ENCODE results near the gene CAMK1D.
"Not testable (repeated sequence)": the region's sequence is repeated elsewhere in the genome, so short reads cannot be mapped to it uniquely, and the experiment has no call there.

Gene CAMK1D

DNA sequence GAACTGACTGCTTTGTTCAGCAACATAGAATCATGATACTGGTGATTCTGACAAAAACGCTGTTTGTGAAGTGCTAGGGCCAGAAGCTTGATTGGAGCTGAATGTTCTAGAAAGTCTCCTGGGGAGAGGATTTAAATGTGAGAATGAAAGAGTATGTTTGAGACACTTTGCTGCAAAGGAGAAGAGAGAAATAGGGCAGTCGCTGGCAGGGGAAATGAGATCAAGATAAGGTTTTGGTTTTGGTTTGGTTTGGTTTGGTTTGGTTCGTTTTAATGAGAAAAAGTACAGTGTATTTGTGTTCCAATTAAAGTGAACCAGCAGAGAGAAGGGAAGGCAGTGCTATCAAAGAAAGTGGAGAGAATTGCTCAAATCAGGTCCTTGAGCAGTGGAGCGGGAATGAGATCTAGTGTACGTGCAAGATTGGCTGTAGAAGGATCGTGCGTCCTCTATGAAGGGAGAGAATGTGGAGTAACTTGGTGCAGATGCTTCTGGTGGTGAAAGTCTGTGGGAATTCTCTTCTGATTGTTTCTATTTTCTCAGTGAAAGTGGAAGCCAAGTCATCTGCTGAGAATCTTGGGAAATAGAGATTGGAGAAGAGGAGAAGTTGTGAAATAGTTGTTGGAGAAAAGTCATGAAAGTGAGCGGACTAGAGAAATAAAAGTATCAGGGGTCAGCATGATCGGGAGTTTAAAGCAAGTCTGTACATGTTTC, 381.6 kb downstream of the CAMK1D start:
- no peak for DNase-seq

GRCh38 chr10:12733271-12733670, 383.9 kb downstream of the CAMK1D start:
- DNase-seq = no peak

GRCh38 chr10:12735843-12736462, 386.6 kb downstream of the CAMK1D start:
- DNase-seq = no peak

DNA sequence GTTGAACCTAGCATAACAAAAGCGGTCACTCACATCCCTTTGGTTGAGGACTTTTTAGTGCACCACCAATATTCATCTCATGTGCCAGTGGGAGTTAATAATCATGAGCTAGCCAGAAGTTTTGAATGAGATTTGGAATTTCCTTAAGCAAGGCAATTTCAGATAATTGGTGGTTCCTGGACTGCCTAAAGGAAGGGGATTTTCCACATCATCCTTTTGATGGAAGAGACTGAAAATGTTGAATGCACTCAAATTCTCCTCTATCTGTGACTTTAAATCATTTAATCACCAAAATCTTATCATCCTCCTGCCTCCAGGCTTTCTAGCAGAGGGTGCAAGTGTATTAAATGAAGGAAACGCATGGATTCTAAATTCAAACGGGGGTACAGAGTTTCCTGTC, 391.5 kb downstream of the CAMK1D start:
- DNase-seq = no peak

- DNase-seq = no peak
Measured at GRCh38 chr10:12741360-12741804, 392.0 kb downstream of the CAMK1D start.

GRCh38 chr10:12742771-12743170, 393.4 kb downstream of the CAMK1D start:
- no peak for DNase-seq

DNA sequence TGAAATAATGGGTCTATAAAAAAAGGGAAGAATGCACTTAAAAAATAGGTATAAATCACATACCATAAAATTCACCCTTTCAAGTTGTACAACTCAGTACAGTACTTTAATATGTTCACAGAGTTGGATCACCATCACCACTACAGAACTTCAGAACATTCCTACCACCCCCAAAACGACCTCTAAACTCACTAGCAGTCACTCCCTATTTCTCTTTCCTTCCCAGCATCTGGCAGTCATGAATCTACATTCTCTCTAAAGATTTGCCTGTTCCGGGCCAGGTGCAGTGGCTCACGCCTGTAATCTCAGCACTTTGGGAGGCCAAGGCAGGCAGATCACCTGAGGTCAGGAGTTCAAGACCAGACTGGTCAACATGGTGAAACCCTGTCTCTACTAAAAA, 394.1 kb downstream of the CAMK1D start:
- DNase-seq = not testable (repeated sequence)

DNA sequence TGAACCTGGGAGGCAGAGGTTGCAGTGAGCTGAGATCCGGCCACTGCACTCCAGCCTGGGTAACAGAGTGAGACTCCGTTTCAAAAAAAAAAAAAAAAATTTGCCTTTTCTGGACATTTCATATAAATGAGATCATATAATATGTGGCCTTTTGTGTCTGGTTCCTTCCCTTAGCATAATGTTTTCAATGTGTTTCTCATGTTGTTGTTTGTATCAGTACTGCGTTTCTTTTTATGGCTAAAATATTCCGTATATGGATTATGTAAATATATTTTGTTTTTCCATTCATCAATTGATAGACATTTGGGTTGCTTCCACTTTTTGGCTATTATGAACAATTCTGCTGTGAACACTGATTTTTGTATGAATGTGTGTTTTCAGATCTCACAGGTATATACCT, 394.6 kb downstream of the CAMK1D start:
- DNase-seq = no peak

DNA sequence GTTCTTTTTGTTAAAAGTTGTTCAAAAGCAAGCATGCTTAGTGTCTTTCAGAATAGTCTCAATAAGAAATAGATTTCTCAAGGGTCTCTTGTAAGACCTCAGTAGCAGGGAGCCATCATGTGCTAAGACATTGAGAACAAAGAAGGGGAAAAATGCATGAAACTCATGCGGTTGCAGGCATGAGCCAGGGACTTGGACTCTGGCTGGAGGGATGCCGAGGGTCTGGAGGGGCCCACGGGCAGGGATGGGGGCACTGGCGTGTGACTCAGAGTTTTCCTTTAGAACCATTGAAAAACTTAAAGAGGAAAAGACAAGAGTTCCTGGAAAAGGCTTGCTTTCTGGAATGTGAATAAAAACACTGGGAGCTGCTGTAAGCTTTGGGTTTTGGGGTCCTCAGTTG, 398.8 kb downstream of the CAMK1D start:
- DNase-seq = no peak

GRCh38 chr10:12749760-12750478, 400.6 kb downstream of the CAMK1D start:
- no peak for DNase-seq

GRCh38 chr10:12750526-12751201, 401.3 kb downstream of the CAMK1D start:
- DNase-seq = no peak

GRCh38 chr10:12755075-12755474, 405.7 kb downstream of the CAMK1D start:
- no peak for DNase-seq

GRCh38 chr10:12757351-12757750, 408.0 kb downstream of the CAMK1D start:
- no peak for DNase-seq

GRCh38 chr10:12758271-12758670, 408.9 kb downstream of the CAMK1D start:
- DNase-seq = no peak

GRCh38 chr10:12766223-12766622, 416.9 kb downstream of the CAMK1D start:
- peak; percentile 33 for DNase-seq

DNA sequence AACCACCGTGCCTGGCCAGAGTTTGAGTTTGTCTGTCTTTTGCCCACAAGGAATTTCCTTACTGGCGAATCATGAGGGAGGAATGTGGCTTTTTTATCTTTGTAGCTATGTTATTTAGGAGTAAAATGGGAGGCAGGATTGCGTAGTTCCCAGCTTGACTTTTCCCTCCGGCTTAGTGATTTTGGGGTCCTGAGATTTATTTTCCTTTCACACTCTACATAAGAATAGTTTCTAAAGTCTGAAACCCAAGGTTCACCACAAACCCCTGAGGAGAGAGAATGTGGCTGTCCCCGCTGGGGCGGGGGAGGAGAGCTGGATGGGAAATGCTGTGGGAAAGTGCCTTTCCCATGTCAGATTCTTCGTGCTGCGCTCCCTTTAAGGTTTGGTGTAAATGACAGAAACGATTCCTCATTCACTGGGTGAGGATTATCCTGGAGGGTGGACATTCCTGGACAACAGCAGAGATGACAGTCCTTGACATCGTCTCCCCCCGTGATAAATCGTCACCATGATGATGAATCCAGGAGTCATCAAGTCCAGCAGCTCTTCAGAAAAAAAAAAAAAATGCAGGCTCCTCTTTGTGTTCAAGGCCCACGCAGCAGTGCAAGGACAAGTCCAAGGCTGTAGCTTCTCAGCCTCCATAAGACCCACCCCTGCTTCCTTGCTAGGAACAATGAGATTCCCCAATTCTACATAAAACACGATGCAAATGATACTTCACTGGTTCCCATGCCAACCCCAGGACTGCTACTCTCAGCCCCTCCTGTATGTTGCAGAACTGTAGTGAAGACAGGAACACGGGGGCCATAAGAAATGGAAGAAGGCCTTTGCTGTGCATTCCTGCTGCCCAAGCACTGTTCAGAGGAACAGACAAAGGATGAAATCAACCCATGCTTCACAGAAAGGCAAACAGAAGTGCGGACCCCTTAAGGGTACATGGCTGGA, 419.1 kb downstream of the CAMK1D start:
- no peak for DNase-seq

DNA sequence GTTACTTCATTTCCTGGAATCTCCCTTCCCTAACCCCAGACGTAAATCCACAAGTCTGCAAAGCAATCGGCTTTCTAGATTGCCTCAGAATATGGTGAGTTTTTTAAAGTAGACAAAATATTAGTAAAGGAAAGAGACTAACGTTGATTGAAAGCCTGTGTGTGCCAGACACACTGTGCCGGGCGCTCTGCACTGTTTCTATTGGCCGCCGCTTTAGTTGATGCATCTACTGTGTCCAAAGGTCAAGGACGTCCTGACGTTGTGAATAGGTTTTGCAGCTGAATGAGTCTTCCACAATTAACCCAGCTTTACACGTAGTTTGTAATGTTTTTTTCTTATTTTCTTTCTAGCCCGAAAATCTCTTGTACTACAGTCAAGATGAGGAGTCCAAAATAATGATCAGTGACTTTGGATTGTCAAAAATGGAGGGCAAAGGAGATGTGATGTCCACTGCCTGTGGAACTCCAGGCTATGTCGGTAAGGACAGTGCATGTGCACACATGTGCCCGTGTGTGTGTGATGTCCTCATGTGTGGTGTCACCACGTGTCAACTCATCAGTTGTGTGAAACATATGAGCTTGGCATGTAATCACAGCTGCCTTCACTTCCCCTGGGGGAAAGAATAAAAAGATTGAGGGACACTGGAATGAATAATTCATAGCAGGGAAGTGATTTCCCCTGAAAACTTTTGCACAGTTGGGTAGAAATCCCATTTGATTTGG, 420.1 kb downstream of the CAMK1D start:
- no peak for DNase-seq

DNA sequence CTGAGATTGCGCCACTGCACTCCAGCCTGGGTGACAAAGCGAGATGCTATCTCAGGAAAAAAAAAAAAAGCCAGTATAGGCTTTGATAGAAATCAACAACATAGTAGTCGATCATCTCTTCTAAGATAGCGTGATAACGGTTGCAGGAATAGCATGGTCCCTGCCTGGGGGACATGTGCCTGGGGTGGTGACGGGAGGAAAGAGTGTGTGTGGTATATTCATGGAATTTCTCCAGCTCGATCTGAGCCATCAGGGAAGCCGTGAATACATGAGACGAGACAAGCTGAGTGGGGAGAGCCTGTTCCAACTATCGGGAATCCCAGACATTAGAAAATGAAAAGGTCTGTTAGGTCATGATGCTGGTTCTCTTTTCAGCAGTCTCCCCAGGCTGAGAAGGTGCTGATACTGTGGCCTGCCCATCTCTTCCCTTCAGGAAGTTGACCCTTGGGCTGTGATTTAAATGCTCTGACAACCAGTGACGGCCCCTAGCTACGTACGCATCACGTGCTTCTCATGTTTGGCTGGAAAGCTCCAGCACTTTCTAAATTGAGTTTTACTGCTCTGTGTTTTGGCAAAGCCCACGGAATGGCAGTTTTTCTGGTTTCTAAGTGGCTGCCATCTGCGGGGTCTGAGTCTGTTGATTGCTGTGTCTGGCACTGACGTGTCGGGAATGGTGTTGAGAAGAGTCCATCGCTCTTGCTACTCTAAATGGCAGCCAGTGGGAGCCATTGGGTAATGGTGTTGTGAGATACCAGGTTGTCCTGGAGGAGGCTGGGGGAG, 422.8 kb downstream of the CAMK1D start:
- DNase-seq = no peak

DNA sequence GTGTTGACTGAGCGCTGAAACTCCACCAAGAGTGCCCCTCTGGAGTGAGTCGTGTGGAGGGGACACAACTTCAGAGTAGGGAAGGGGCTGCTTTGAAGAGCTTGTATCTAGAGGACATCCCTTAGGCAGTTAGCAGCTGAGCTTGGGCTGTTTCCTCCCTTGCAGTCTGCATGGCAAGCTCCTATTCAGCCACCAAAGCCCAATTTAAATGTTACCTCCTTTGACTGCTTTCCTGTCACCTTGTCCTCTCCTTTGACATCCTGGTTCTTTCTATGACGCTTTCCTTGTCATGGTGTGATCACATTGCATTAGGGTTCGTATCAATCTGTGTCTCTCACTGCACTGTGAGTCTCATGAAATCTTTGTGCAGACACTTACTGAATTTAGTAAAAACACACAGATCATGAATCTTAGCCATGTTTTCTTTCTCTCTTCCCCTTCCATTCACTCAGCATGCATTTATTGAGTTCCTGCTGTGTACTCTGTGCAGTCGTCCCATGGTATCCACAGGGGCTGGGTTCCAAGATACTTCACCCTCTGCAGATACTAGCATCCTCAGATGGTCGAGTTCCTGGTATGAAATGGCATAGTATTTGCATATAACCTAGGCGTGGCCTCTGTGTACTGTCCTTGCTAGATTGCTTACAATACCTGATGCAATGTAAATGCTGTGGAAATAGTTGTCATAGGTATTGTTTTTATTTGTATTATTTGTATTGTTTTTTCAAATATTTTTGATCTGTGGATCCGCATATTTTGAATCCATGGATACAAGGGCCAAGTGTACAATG, 423.6 kb downstream of the CAMK1D start:
- peak; percentile 27 for DNase-seq
